ENCODE results near the gene NOL4L.

- TF ChIP-seq CTCF (IDR thresholded peaks at IDR 0.05) (no peak), POLR2A (IDR thresholded peaks at IDR 0.05; ENCODE audit: low read depth) (no peak), POLR2AphosphoS5 (IDR thresholded peaks at IDR 0.05) (no peak)
These were observed 107.3 kb downstream of the NOL4L start for GRCh38 chr20:32477594-32478512.
